ENCODE results near the gene IGFL1. TPM values are rescaled to one million over a fixed set of nuclear protein-coding genes. Genes with fewer than 3 reads are reported as not detected.
"Not testable (repeated sequence)": the region's sequence is repeated elsewhere in the genome, so short reads cannot be mapped to it uniquely, and the experiment has no call there.

Gene IGFL1
- total RNA-seq, 1 donor from 2014 or later: not detected

- Histone ChIP-seq H3K36me3 (ENCODE audit: control insufficient read depth, insufficient read depth, low read length) (no peaks in the 10 kb centered on the region), H3K27me3 (ENCODE audit: control insufficient read depth, insufficient read depth, low read length) (peaks cover 11% of the 10 kb centered on the region), H3K4me3 (ENCODE audit: low read depth, low read length) (no peak overlapping the region)
- TF ChIP-seq CTCF (IDR thresholded peaks at IDR 0.05; ENCODE audit: insufficient read depth, low read length, severe bottlenecking): no peak
- FAIRE-seq (no peak), DNase-seq (ENCODE audit: low read depth) (peak; percentile 61)
These were observed 25.2 kb downstream of the IGFL1 start for GRCh38 chr19:46254776-46255175.

GRCh38 chr19:46256855-46257254, 27.3 kb downstream of the IGFL1 start:
- Histone ChIP-seq H3K36me3 (ENCODE audit: control insufficient read depth, insufficient read depth, low read length) (no peaks in the 10 kb centered on the region), H3K4me3 (ENCODE audit: low read depth, low read length) (no peak overlapping the region), H3K27me3 (ENCODE audit: control insufficient read depth, insufficient read depth, low read length) (peaks cover 17% of the 10 kb centered on the region)
- FAIRE-seq: no peak
- peak; percentile 55 for DNase-seq (ENCODE audit: low read depth)
- TF ChIP-seq CTCF (IDR thresholded peaks at IDR 0.05; ENCODE audit: insufficient read depth, low read length, severe bottlenecking): no peak

- H3K27me3 ChIP-seq (ENCODE audit: control insufficient read depth, insufficient read depth, low read length): peaks cover 17% of the 10 kb centered on the region
- H3K4me3 ChIP-seq (ENCODE audit: low read depth, low read length); H3K36me3 ChIP-seq (ENCODE audit: control insufficient read depth, insufficient read depth, low read length): not testable (repeated sequence)
- FAIRE-seq (peak; percentile 75), DNase-seq (ENCODE audit: low read depth) (peak; percentile 65)
These were observed 32.0 kb downstream of the IGFL1 start for GRCh38 chr19:46261501-46261900.

- peaks cover 13% of the 10 kb centered on the region for H3K27me3 ChIP-seq (ENCODE audit: control insufficient read depth, insufficient read depth, low read length)
These were observed 33.2 kb downstream of the IGFL1 start for GRCh38 chr19:46262684-46263296.

GRCh38 chr19:46264801-46265200, 35.3 kb downstream of the IGFL1 start:
- peaks cover 13% of the 10 kb centered on the region for H3K27me3 ChIP-seq (ENCODE audit: control insufficient read depth, insufficient read depth, low read length)
- not testable (repeated sequence) for H3K36me3 ChIP-seq (ENCODE audit: control insufficient read depth, insufficient read depth, low read length); DNase-seq (ENCODE audit: low read depth); H3K4me3 ChIP-seq (ENCODE audit: low read depth, low read length); FAIRE-seq

More at GRCh38 chr19:46262684-46263296, 33.2 kb downstream of the IGFL1 start:
- FAIRE-seq; H3K36me3 ChIP-seq (ENCODE audit: control insufficient read depth, insufficient read depth, low read length); H3K4me3 ChIP-seq (ENCODE audit: low read depth, low read length): not testable (repeated sequence)
- peak; percentile 94 for DNase-seq (ENCODE audit: low read depth)

- Histone ChIP-seq H3K36me3 (ENCODE audit: control insufficient read depth, insufficient read depth, low read length) (no peaks in the 10 kb centered on the region), H3K27me3 (ENCODE audit: control insufficient read depth, insufficient read depth, low read length) (peaks cover 11% of the 10 kb centered on the region), H3K4me3 (ENCODE audit: low read depth, low read length) (no peak overlapping the region)
- peak; percentile 60 for TF ChIP-seq CTCF (IDR thresholded peaks at IDR 0.05; ENCODE audit: insufficient read depth, low read length, severe bottlenecking)
- DNase-seq (ENCODE audit: low read depth): peak; percentile 72
- no peak for FAIRE-seq
These were observed 35.8 kb downstream of the IGFL1 start for GRCh38 chr19:46265217-46265828.

- TF ChIP-seq CTCF (IDR thresholded peaks at IDR 0.05; ENCODE audit: insufficient read depth, low read length, severe bottlenecking): no peak
- DNase-seq (ENCODE audit: low read depth) (no peak), FAIRE-seq (no peak)
- H3K36me3 ChIP-seq (ENCODE audit: control insufficient read depth, insufficient read depth, low read length): no peaks in the 10 kb centered on the region
- H3K27me3 ChIP-seq (ENCODE audit: control insufficient read depth, insufficient read depth, low read length): peaks cover 6% of the 10 kb centered on the region
- no peak overlapping the region for H3K4me3 ChIP-seq (ENCODE audit: low read depth, low read length)
These were observed 39.6 kb downstream of the IGFL1 start for GRCh38 chr19:46269101-46269500.
